PC-3 (cell line): ENCODE results near the gene FBF1. TPM values are rescaled to one million over a fixed set of nuclear protein-coding genes. Genes with fewer than 3 reads are reported as not detected.

Experiments used
- ATAC-seq: fragments of 200-7000 bp; cut with Tn5 transposase; 2 replicates; pipeline ENCODE4 v1.9.1; 2020; ENCODE audit warnings: mild to moderate bottlenecking, moderate library complexity
- BruUV-seq: library from RNA; stranded (reverse); fragments of 400-500 nt; replicated peaks from 2 replicates; lab custom pipeline; 2021; lab: Mats Ljungman, UMichigan
- CTCF ChIA-PET: fragments of 300-600 bp; sonication (Branson Sonifier 250); formaldehyde crosslinking; loops from one replicate; lab custom pipeline; 2022; ENCODE audit warnings: antibody characterized with exemption; lab: Charles Lee
- POLR2A ChIA-PET: fragments of 300-600 bp; sonication (Branson Sonifier 250); formaldehyde crosslinking; loops from one replicate; lab custom pipeline; 2022; ENCODE audit warnings: antibody characterized with exemption; ENCODE audit not compliant: unreplicated experiment; lab: Charles Lee
- DNase-seq: peaks from one replicate; pipeline ENCODE4 v3.0.0-alpha.2; 2015
- H2AFZ ChIP-seq: fragments of 300-600 bp; sonication (generic); 2 replicates; pipeline ENCODE4 v1.6.0; 2016; ENCODE audit warnings: antibody characterized with exemption, low read length
- H3F3A ChIP-seq: fragments of 300-600 bp; sonication (generic); one replicate; pipeline ENCODE4 v1.6.0; 2017; ENCODE audit warnings: antibody characterized with exemption, low read length, control low read depth, mild to moderate bottlenecking; ENCODE audit not compliant: unreplicated experiment
- H3K27ac ChIP-seq: fragments of 300-600 bp; sonication (generic); 2 replicates; pipeline ENCODE4 v1.5.1; 2016; ENCODE audit warnings: mild to moderate bottlenecking, low read length
- H3K27me3 ChIP-seq: fragments of 300-600 bp; sonication (generic); 2 replicates; pipeline ENCODE4 v1.6.1; 2016; ENCODE audit warnings: low read length, mixed read lengths
- H3K36me3 ChIP-seq: fragments of 300-600 bp; sonication (generic); 2 replicates; pipeline ENCODE4 v1.6.1; 2016; ENCODE audit warnings: low read depth, mixed run types, low read length, mixed read lengths
- H3K4me1 ChIP-seq: fragments of 300-600 bp; sonication (generic); 2 replicates; pipeline ENCODE4 v1.5.1; 2016; ENCODE audit warnings: low read length; ENCODE audit not compliant: insufficient read depth
- H3K4me2 ChIP-seq: fragments of 300-600 bp; sonication (generic); 2 replicates; pipeline ENCODE4 v1.6.0; 2016; ENCODE audit warnings: low read length
- H3K4me3 ChIP-seq: fragments of 300-600 bp; sonication (generic); 2 replicates; pipeline ENCODE4 v1.5.1; 2016; ENCODE audit warnings: mild to moderate bottlenecking, low read length, mixed read lengths
- H3K79me2 ChIP-seq: fragments of 300-600 bp; sonication (generic); 2 replicates; pipeline ENCODE4 v1.6.1; 2017; ENCODE audit warnings: low read length, mixed read lengths
- H3K9ac ChIP-seq: fragments of 300-600 bp; sonication (generic); 2 replicates; pipeline ENCODE4 v1.6.0; 2016; ENCODE audit warnings: mild to moderate bottlenecking, low read length
- H3K9me2 ChIP-seq: fragments of 300-600 bp; sonication (generic); replicated peaks from 2 replicates; pipeline ENCODE4 v1.6.1; 2016; ENCODE audit warnings: mixed run types, low read length, mixed read lengths
- H3K9me3 ChIP-seq: fragments of 300-600 bp; sonication (generic); 2 replicates; pipeline ENCODE4 v1.6.1; 2016; ENCODE audit warnings: low read length, mixed read lengths
- H4K20me1 ChIP-seq: fragments of 300-600 bp; sonication (generic); 2 replicates; pipeline ENCODE4 v1.6.1; 2016; ENCODE audit warnings: low read length, mixed read lengths
- CTCF ChIP-seq: fragments of 300-600 bp; sonication (generic); conservative IDR thresholded peaks from 2 replicates; pipeline ENCODE4 v1.5.1; 2017; ENCODE audit warnings: antibody characterized with exemption, low read depth, mild to moderate bottlenecking, low read length
- EZH2 ChIP-seq: fragments of 300-600 bp; sonication (generic); IDR thresholded peaks from one replicate; pipeline ENCODE4 v1.6.1; 2017; ENCODE audit warnings: antibody characterized with exemption, mild to moderate bottlenecking, low read length; ENCODE audit not compliant: unreplicated experiment
- EZH2phosphoT487 ChIP-seq: fragments of 300-600 bp; sonication (generic); IDR thresholded peaks from 2 replicates; pipeline ENCODE4 v1.6.1; 2018; ENCODE audit warnings: mild to moderate bottlenecking, antibody characterized with exemption, low read length, borderline replicate concordance
- intact Hi-C: fragments of 100-400 bp; cut with micrococcal nuclease; formaldehyde crosslinking; loops from 2 replicates; pipeline ENCODE4 v1.9.0; 2023
- total RNA-seq: library from RNA; depleted of rRNA; stranded (reverse); fragments of >200 nt; gene quantifications from 2 replicates; pipeline ENCODE4 v1.2.3, GENCODE V29; 2014

FBF1 gene
- total RNA-seq, 1 experiment from 2014 or later: 39.2 TPM

- no TSS peak for BruUV-seq
- H3K4me2 ChIP-seq: no peak overlapping the region
- peaks cover 3% of the 10 kb centered on the region; the same call in 1 of the 2 replicates for H3K36me3 ChIP-seq
- ChIA-PET POLR2A (interaction anchor here (1.0 kb wide), 1 partner anchor 95 kb away, joined by 15 read pairs; no protein-coding TSS in a partner anchor), CTCF (interaction anchor here (1.5 kb wide), 1 partner anchor 94 kb away, joined by 5 read pairs; a partner anchor contains a TSS)
- no peaks in the 10 kb centered on the region for H3K9me3 ChIP-seq
- H3K27me3 ChIP-seq: no peaks in the 10 kb centered on the region
- DNase-seq (no peak), ATAC-seq (no peak)
- H3K4me1 ChIP-seq: peaks cover 33% of the 10 kb centered on the region
- no peak overlapping the region for H2AFZ ChIP-seq
- no peak overlapping the region for H3K4me3 ChIP-seq
- H3K79me2 ChIP-seq: peaks cover 23% of the 10 kb centered on the region
- no peak overlapping the region for H3K9ac ChIP-seq
- no peaks in the 10 kb centered on the region for H3K9me2 ChIP-seq
- H3K27ac ChIP-seq: no peak overlapping the region
- H4K20me1 ChIP-seq: no peaks in the 10 kb centered on the region
- TF ChIP-seq CTCF: no peak
- no peak for TF ChIP-seq EZH2
- no peak for TF ChIP-seq EZH2phosphoT487
- intact Hi-C loops: no loop called here
- no peaks in the 10 kb centered on the region for H3F3A ChIP-seq
Observed at GRCh38 chr17:75874323-75875181, 66.3 kb downstream of the FBF1 start.

GRCh38 chr17:75873587-75874322, 67.1 kb downstream of the FBF1 start:
- BruUV-seq: no TSS peak
- Histone ChIP-seq H2AFZ (no peak overlapping the region), H3F3A (no peaks in the 10 kb centered on the region), H3K27ac (no peak overlapping the region), H4K20me1 (no peaks in the 10 kb centered on the region), H3K4me2 (no peak overlapping the region), H3K4me3 (no peak overlapping the region), H3K9me2 (no peaks in the 10 kb centered on the region), H3K4me1 (peaks cover 36% of the 10 kb centered on the region), H3K36me3 (peaks cover 3% of the 10 kb centered on the region; the same call in 1 of the 2 replicates), H3K27me3 (no peaks in the 10 kb centered on the region), H3K9ac (no peak overlapping the region), H3K9me3 (no peaks in the 10 kb centered on the region), H3K79me2 (peaks cover 23% of the 10 kb centered on the region)
- DNase-seq (no peak), ATAC-seq (no peak)
- ChIA-PET POLR2A (interaction anchor here (0.9 kb wide), 1 partner anchor 94 kb away, joined by 5 read pairs; no protein-coding TSS in a partner anchor), CTCF (no interaction called here)
- TF ChIP-seq EZH2phosphoT487 (no peak), EZH2 (no peak), CTCF (no peak)
- intact Hi-C loops: no loop called here
